GM12892 (cell line): ENCODE measurements around the gene ETS1.

Experiments
- DNase-seq: peaks from one replicate; pipeline ENCODE4 v3.0.0; 2011; ENCODE audit not compliant: insufficient read length
- FAIRE-seq: peaks from 2 replicates; lab custom pipeline; 2011; peaks lifted over from hg19 to GRCh38; lab: Jason Lieb, UNC
- POLR2A ChIP-seq: IDR thresholded peaks from 2 replicates; pipeline ENCODE4 v1.6.1; 2011; ENCODE audit warnings: low read depth, low read length, control low read depth
- POLR2AphosphoS5 ChIP-seq: IDR thresholded peaks from 2 replicates; pipeline ENCODE4 v1.6.1; 2011; ENCODE audit warnings: low read depth, low read length, control low read depth
- TAF1 ChIP-seq: IDR thresholded peaks from 2 replicates; pipeline ENCODE4 v1.6.1; 2011; ENCODE audit warnings: low read depth, mild to moderate bottlenecking, control low read depth, low read length, borderline replicate concordance

The ETS1 gene

DNA sequence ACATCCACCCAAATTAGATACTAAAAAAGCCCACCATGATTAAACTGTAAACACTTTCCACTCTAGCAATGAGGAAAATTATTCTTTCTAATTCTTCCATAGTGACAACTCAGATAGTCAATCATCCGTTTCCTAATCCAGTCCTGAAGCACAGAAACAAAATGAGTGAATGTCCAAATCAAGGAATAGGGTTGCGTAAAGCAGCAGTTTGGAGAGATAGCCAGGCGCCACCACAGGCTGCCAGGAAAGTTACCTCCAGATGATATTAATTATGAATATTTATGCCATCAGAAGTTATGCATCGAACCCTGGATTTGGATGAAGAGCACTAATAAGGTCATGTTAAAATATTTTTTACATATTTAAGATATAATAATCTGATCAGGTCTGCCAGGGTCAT is 63.2 kb downstream of the ETS1 start:
- DNase-seq (no peak), FAIRE-seq (no peak)
- TF ChIP-seq POLR2A (no peak), TAF1 (no peak), POLR2AphosphoS5 (no peak)

DNA sequence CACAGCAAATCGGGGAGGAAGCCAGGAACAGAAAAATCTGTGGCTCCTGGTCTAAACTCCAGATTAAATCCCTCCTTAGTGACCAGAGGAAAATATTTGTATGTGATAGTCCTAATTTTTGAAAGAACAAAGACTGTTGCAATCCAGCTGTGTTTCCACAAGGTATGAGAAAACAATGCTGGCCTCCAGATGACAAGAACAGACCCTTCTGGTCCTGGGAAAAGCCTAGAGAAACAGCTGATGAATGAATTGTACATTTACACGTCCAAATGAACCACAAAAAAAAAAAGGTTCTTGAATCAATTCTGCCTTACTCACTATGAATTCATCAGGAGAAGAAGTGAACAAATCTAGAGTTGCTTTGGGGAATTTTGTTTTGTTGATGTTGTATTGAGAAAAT is 63.7 kb downstream of the ETS1 start:
- TF ChIP-seq TAF1: no peak
- TF ChIP-seq POLR2AphosphoS5: no peak
- no peak for TF ChIP-seq POLR2A
- FAIRE-seq: no peak

DNA sequence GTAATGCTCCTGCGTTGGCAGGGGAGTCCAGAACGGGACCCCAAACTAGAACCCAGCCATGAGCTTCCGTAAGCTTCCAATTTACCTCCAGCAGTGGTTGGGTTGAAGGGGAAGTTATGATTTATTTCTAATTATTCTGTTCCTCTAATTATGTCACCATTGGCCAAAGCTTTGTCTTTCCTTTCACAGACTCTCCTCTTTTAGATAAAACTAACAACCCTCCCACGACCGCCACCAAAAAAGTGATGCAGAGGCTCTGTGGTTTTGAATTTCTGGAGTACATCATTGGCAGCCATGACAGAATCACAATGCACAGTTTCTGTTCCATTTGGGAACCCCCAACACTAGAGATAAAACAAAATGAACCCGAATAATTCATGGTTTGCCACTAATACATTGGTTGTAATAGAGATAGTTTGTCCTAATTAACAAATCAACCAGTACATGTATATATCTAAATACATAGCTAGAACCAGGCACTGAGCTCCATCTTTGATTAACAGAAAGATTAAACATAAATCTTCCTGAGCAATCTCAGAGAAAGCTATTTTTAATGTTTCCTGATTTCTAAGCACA is 64.3 kb downstream of the ETS1 start:
- no peak for DNase-seq
- FAIRE-seq: no peak

More for the DNA sequence above, 63.7 kb downstream of the ETS1 start:
- no peak for DNase-seq

DNA sequence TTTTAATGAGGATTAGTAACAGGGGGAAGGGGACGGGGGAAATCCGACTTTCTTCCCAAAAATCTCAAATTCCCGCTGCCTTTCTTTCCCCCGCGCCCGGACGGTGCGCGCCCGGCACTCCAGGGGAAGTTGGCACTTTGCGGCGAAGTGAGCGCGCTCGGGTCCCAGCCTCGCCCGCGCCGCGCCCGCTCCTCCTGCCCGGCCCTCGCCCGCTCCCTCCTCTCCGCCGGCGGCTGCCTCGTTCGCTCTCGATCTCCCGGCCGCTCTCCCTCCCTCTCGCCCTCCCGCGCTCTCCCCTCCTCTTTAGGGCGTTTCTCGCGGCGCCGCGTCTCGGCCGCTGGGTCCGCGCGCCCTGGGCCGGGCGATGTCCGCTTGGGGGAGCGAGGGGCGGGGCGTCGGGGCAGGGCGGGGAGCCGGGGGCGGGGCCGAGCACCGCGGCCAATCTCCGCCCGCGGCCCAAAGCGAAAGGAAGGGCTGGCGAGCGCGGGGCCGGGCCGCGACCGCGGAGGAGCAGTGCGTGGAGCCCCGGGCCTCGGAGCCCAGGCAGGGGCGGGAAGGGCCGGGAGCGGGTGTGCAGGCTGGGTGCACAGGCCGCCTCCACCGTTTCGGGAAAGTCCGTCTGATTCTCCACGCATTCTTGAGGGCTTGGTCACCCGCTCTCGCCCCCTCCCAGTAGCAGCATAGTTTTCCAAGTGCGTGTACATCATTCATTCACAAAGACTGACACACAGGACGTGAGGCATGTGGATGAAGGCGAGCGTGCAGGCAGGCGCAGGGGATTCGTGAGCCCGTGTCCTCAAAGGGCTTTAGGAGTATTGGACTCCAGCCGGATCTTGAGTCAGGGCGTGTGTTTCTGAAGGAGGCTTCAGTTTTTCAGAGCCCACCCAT is 65.1 kb downstream of the ETS1 start:
- DNase-seq (peak; percentile 80), FAIRE-seq (peak; percentile 99)
- TF ChIP-seq TAF1 (peak; percentile 65), POLR2AphosphoS5 (peak; percentile 94), POLR2A (peak; percentile 95)

More for the DNA sequence above, 64.3 kb downstream of the ETS1 start:
- TF ChIP-seq POLR2AphosphoS5: no peak
- no peak for TF ChIP-seq TAF1
- TF ChIP-seq POLR2A: no peak

DNA sequence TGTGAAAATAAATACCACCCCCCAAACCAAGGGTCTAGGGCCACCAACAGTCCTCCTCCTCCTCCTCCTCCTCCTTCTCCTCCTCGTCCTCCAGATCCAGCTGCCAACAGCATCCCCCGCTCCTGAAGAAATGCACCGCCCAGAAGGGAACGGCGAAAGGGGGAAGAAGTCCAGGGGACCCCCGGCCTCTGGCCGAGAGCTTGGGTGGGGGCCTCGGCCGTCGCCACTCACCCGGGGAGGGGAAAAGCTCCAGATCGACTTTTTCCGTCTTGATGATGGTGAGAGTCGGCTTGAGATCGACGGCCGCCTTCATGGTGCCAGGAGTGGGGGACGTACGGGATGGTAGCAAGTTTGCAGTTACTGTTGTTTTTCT is 65.7 kb downstream of the ETS1 start:
- TF ChIP-seq TAF1: no peak
- no peak; the same call in none of the 2 replicates for TF ChIP-seq POLR2A
- TF ChIP-seq POLR2AphosphoS5: no peak; the same call in 1 of the 2 replicates
- no peak for DNase-seq
- FAIRE-seq: no peak

DNA sequence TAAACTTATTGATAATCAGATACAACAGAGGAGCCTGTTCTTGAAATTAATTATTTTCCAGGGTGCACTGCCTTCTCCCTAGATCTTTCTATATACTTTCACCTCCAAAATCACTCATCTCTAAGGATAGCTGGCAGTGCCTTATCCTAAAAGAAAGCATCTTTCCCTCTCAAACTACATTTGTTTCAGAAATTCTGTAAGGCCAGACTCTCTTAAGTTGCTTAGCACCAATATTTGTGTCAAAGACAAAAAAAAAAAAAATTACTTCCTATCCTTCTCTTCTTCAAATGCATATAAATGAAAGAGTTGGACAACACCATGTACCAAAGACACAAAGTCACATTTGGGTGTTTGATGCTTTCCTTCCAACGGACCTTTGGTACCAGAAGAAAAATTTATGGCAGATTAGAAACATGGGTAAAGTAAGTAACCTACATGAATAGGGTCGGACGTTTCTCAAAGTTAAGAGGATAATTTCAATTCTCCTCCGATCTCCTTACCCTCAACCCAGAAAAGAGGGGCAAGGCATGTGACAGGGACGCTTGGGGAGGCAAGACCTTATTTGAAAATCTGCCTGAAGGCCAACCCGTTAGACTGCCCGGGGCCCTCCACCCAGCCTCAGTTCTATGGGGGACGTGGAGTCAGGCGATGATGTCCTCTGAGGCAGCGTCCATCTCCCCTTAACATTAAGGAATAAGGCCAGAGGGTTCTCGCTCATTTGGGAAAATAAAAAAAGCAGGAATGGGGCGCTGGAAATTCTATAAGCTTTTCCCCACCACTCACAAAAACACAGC is 66.3 kb downstream of the ETS1 start:
- no peak for DNase-seq
- peak; percentile 61 for FAIRE-seq
- TF ChIP-seq TAF1 (no peak), POLR2A (no peak; the same call in 1 of the 2 replicates), POLR2AphosphoS5 (no peak)

DNA sequence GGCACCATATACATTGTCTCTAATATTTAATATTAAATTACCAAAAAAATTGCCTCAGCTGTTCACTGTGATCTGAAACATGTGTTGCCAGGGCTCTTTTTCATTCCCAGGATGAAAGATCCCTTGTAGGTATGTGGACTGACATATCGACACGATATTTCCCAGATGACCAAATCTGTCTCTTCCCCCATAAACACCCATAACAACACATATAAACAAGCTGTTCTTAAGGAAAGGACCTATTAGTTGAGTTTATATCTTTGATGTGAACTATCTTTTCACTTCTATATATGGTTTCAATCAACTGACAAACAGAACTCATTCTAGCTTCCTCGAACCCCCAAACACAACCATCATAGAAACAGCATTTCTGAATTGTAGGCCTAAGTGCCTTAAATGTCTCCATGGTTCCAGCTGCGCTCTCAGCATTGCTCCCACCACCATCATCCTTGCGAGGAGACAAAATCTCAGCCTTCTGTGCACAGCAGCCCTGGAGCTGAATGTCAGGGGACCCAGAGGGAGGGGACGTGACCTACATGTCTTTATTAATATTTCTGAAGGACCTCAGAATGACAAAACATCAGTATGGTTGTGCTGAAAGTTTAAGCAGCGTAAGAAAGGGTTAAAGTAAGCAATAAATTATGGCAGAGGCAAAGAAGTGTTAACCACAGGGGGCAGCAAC is 67.0 kb downstream of the ETS1 start:
- FAIRE-seq: peak; percentile 95
- DNase-seq: no peak
- TF ChIP-seq POLR2AphosphoS5 (no peak), TAF1 (no peak), POLR2A (no peak)

DNA sequence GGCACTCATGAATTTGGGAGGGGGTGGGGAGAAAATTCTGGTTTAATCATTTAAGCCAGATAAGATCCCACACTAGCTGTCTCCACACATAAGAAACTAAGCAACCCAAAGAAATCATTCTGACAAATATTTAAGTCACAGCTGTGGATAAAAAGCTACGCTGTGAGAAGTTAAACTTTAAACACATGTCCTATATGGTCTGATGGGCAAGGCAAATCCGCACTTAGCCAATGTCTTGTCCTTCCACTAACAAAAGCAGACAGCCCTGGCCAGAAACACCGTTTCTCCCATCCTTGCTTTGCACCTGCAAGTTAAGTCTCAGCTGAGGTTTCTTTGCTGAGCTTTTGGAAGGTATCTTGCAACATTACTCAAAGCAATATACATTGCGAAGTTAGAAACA is 68.0 kb downstream of the ETS1 start:
- DNase-seq (no peak), FAIRE-seq (peak; percentile 83)
- TF ChIP-seq POLR2A (no peak), POLR2AphosphoS5 (peak; percentile 26; the same call in 1 of the 2 replicates), TAF1 (no peak)

DNA sequence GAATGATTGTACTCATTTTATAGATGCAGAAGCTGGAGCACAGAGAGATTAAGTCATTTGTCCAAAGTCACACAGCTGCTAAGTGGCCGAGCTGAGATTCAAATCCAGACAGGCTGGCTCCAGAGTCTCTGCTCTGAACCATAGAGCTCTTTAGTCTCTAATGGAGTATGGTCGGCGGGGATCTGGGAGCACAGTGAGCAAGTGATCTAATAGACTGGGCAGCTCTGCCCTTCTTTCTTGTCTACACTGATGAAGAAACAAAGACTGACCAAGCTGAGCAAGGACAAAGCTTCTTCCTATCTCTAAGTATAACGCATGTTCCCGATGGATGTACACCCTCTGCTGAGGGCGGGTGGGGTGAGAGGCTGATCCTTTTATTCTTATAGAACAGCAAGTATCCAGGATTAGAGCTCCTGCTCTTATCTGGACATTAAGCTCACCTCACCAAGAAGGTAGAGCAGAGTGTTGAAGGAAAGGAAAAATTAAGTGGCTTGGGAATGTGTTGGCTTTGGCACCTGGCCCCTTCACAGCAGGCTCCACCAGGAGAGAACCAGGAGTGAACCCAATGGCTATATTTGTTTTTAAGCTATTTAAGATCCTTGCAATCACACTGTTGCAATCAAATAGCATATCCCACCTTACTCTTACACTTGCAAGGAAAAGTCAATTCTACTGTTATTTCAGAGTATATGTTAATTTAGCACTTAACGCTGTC is 68.7 kb downstream of the ETS1 start:
- no peak for TF ChIP-seq POLR2AphosphoS5
- no peak for DNase-seq
- peak; percentile 76 for FAIRE-seq

DNA sequence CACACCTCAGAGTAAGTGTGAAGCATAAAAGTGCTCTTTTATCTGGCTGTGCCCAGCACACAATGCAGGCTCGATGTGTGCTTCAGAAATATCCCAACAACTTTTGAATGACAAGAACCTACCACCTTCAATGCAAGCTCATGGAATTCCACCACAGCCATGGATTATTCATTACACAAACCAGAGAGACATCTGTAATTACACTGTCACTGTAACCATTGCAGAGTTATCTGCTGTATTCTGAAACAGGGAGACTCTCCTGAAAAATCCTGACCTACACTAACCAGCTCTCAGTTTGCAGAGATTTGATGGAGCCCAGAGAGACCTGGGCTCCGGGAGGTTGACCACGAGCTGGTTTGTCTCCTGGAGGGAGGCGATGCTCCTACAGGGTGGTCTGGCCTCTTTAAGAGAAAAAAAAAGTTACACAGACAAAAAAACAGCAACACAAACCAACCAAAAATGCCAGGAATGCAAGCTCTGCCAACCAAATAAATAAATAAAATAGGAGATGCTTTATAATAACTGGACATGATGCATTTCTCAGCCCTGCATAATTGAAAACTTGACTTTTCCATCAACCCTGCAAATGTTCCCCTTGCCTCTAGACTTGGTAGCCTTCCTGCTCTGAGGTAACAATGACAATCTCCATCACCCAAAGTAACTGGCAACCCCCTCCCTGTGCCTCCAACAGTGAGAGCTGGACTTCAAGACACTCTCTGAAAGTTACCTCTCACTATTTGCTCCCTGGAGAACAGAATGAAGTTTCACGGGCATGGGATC is 69.7 kb downstream of the ETS1 start:
- no peak for TF ChIP-seq TAF1
- no peak for TF ChIP-seq POLR2A
- peak; percentile 93 for FAIRE-seq
- DNase-seq: no peak
